CD8-positive, alpha-beta memory T cell (primary cell): Measurements from ENCODE around the gene NDUFAF2. TPM values are rescaled to one million over a fixed set of nuclear protein-coding genes. Genes with fewer than 3 reads are reported as not detected.
"Not testable (repeated sequence)": the region's sequence is repeated elsewhere in the genome, so short reads cannot be mapped to it uniquely, and the experiment has no call there.

ENCODE experiments used
- CTCF ChIA-PET: fragments of 350-600 bp; sonication (Branson Sonifier 250); formaldehyde crosslinking; loops from one replicate; lab custom pipeline; 2021; ENCODE audit warnings: antibody characterized with exemption; lab: Charles Lee
- POLR2A ChIA-PET: fragments of 350-600 bp; sonication (Branson Sonifier 250); formaldehyde crosslinking; loops from one replicate; lab custom pipeline; 2021; ENCODE audit warnings: antibody characterized with exemption; lab: Charles Lee
- DNase-seq, 5 donors: peaks; one replicate each; pipeline versions ENCODE4 v3.0.0 to v3.0.0-alpha.2; 2020 to 2022; ENCODE audit warnings: mixed read lengths in 1 of 5
- H3K27ac ChIP-seq: one replicate; pipeline ENCODE4 v1.7.0; 2013; ENCODE audit warnings: low read depth, mild to moderate bottlenecking, low read length, moderate library complexity
- H3K27me3 ChIP-seq: 2 replicates; pipeline ENCODE4 v1.7.0; 2013; ENCODE audit warnings: low read length, mild to moderate bottlenecking; ENCODE audit not compliant: insufficient read depth, poor library complexity, severe bottlenecking
- H3K36me3 ChIP-seq: 2 replicates; pipeline ENCODE4 v1.7.0; 2013; ENCODE audit warnings: mild to moderate bottlenecking, low read length, moderate library complexity; ENCODE audit not compliant: insufficient read depth
- H3K4me1 ChIP-seq: 2 replicates; pipeline ENCODE4 v1.7.0; 2013; ENCODE audit warnings: mild to moderate bottlenecking, low read length, moderate library complexity; ENCODE audit not compliant: insufficient read depth
- H3K4me3 ChIP-seq: 2 replicates; pipeline ENCODE4 v1.7.0; 2013; ENCODE audit warnings: mild to moderate bottlenecking, low read length
- H3K9me3 ChIP-seq: 2 replicates; pipeline ENCODE4 v1.7.0; 2013; ENCODE audit warnings: mild to moderate bottlenecking, low read length
- H3K27ac Mint-ChIP-seq, 8 donors: one replicate each; pipeline ENCODE4 v1.8.0; 2020 to 2021; ENCODE audit warnings: mixed read lengths in 8 of 8, mild to moderate bottlenecking in 6 of 8, inconsistent platforms in 3 of 8, moderate library complexity in 3 of 8
- H3K27me3 Mint-ChIP-seq, 2 donors: one replicate each; pipeline ENCODE4 v1.8.0; 2020 to 2021; ENCODE audit warnings: mixed read lengths in 2 of 2, mild to moderate bottlenecking in 1 of 2, moderate library complexity in 1 of 2
- H3K36me3 Mint-ChIP-seq, 3 donors: one replicate each; pipeline ENCODE4 v1.8.0; 2020 to 2021; ENCODE audit warnings: mixed read lengths in 3 of 3, inconsistent platforms in 1 of 3, mild to moderate bottlenecking in 1 of 3
- H3K4me1 Mint-ChIP-seq, 3 donors: one replicate each; pipeline ENCODE4 v1.8.0; 2020 to 2021; ENCODE audit warnings: mixed read lengths in 3 of 3, inconsistent platforms in 1 of 3, mild to moderate bottlenecking in 1 of 3
- H3K4me3 Mint-ChIP-seq, 7 donors: one replicate each; pipeline ENCODE4 v1.8.0; 2020 to 2021; ENCODE audit warnings: mixed read lengths in 7 of 7, mild to moderate bottlenecking in 6 of 7, moderate library complexity in 4 of 7, inconsistent platforms in 2 of 7
- H3K9me3 Mint-ChIP-seq, 5 donors: one replicate each; pipeline ENCODE4 v1.8.0; 2020 to 2022; ENCODE audit warnings: mixed read lengths in 5 of 5, mild to moderate bottlenecking in 3 of 5, moderate library complexity in 2 of 5, inconsistent platforms in 1 of 5
- polyA plus RNA-seq: library from polyadenylated mRNA; unstranded; fragments of 300-500 nt; fragmentation: Illumina TruSeq; gene quantifications from one replicate; pipeline ENCODE4 v1.2.3, GENCODE V29; 2021
- total RNA-seq, 2 experiments: library from RNA; stranded (reverse); gene quantifications; one replicate each; pipeline ENCODE4 v1.2.3, GENCODE V29; 2021

Gene NDUFAF2
- total and polyA plus RNA-seq, 3 experiments from 2014 or later, result 37.7 to 46.8 (median 43.9) TPM

- CTCF ChIA-PET, result no interaction called here
- Mint-ChIP-seq H3K27me3 (peaks cover 0 to 37% of the 10 kb centered on the region in 2 donors), H3K9me3 (peaks cover 0 to 2% (median 0%) of the 10 kb centered on the region in 5 donors), H3K27ac (no peak overlapping the region), H3K4me1 (peaks cover 8 to 12% (median 9%) of the 10 kb centered on the region in 3 donors), H3K4me3 (no peak overlapping the region), H3K36me3 (peaks cover 0 to 8% (median 3%) of the 10 kb centered on the region in 3 donors)
- Histone ChIP-seq H3K36me3 (no peaks in the 10 kb centered on the region), H3K4me3 (no peak overlapping the region), H3K27ac (no peak overlapping the region), H3K4me1 (no peaks in the 10 kb centered on the region), H3K27me3 (no peaks in the 10 kb centered on the region), H3K9me3 (no peaks in the 10 kb centered on the region)
- POLR2A ChIA-PET, result no interaction called here
- DNase-seq, result no peak
Measured at GRCh38 chr5:61184708-61185107, 239.7 kb downstream of the NDUFAF2 start.

GRCh38 chr5:61186634-61187033 is 241.6 kb downstream of the NDUFAF2 start:
- H3K4me3 ChIP-seq, result no peak overlapping the region
- CTCF ChIA-PET, result no interaction called here

DNA sequence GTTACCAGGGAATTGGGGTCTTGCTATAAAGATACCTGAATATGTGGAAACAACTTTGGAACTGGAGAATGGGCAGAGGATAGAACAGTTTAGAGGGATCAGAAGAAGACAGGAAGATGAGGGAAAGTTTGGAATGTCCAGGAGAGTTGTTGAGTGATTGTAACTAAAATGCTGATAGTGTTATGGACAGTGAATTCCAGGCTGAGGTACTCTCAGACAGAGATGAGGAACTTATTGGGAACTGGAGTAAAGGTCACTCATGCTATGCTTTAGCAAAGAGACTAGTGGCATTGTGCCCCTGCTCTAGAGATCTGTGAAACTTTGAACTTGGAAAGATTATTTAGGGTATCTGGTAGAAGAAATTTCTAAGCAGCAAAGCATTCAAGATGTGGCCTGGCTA is 242.3 kb downstream of the NDUFAF2 start:
- H3K36me3 Mint-ChIP-seq, H3K4me1 Mint-ChIP-seq, H3K9me3 ChIP-seq, H3K27ac Mint-ChIP-seq, DNase-seq, H3K4me1 ChIP-seq, H3K4me3 ChIP-seq, H3K27me3 ChIP-seq, CTCF ChIA-PET, H3K9me3 Mint-ChIP-seq, H3K4me3 Mint-ChIP-seq, POLR2A ChIA-PET, H3K27ac ChIP-seq, H3K36me3 ChIP-seq: not testable (repeated sequence)
- peaks cover 7 to 34% of the 10 kb centered on the region in 2 donors for H3K27me3 Mint-ChIP-seq

More at GRCh38 chr5:61186634-61187033, 241.6 kb downstream of the NDUFAF2 start:
- Mint-ChIP-seq H3K4me3 (no peak overlapping the region), H3K4me1 (no peaks in the 10 kb centered on the region), H3K27me3 (peaks cover 7 to 35% of the 10 kb centered on the region in 2 donors), H3K36me3 (peaks cover 0 to 8% (median 3%) of the 10 kb centered on the region in 3 donors), H3K27ac (no peak overlapping the region), H3K9me3 (peaks cover 0 to 2% (median 0%) of the 10 kb centered on the region in 5 donors)
- no peaks in the 10 kb centered on the region for H3K9me3 ChIP-seq
- H3K27ac ChIP-seq, result no peak overlapping the region
- no peaks in the 10 kb centered on the region for H3K4me1 ChIP-seq
- POLR2A ChIA-PET, result no interaction called here
- no peak for DNase-seq
- no peaks in the 10 kb centered on the region for H3K36me3 ChIP-seq
- no peaks in the 10 kb centered on the region for H3K27me3 ChIP-seq

GRCh38 chr5:61187826-61188225 is 242.8 kb downstream of the NDUFAF2 start:
- DNase-seq, CTCF ChIA-PET, H3K4me1 Mint-ChIP-seq, POLR2A ChIA-PET, H3K36me3 Mint-ChIP-seq, H3K27ac ChIP-seq, H3K4me3 Mint-ChIP-seq, H3K9me3 Mint-ChIP-seq, H3K4me3 ChIP-seq, H3K27me3 ChIP-seq, H3K27ac Mint-ChIP-seq, H3K4me1 ChIP-seq, H3K36me3 ChIP-seq, H3K9me3 ChIP-seq: not testable (repeated sequence)
- H3K27me3 Mint-ChIP-seq, result peaks cover 7 to 34% of the 10 kb centered on the region in 2 donors

- Mint-ChIP-seq H3K4me1 (no peaks in the 10 kb centered on the region), H3K36me3 (peaks cover 0 to 12% (median 2%) of the 10 kb centered on the region in 3 donors), H3K9me3 (peaks cover 6 to 19% (median 12%) of the 10 kb centered on the region in 5 donors), H3K27ac (no peak overlapping the region), H3K27me3 (peaks cover 12 to 62% of the 10 kb centered on the region in 2 donors), H3K4me3 (no peak overlapping the region)
- POLR2A ChIA-PET, result no interaction called here
- Histone ChIP-seq H3K9me3 (no peaks in the 10 kb centered on the region), H3K4me1 (no peaks in the 10 kb centered on the region), H3K27me3 (peaks cover 4% of the 10 kb centered on the region), H3K4me3 (no peak overlapping the region), H3K27ac (no peak overlapping the region), H3K36me3 (no peaks in the 10 kb centered on the region)
- CTCF ChIA-PET, result no interaction called here
- DNase-seq, result no peak
Measured at GRCh38 chr5:61198606-61199005, 253.6 kb downstream of the NDUFAF2 start.

GRCh38 chr5:61200582-61201155 is 255.7 kb downstream of the NDUFAF2 start:
- H3K9me3 ChIP-seq, result no peaks in the 10 kb centered on the region
- peaks cover 0 to 12% (median 4%) of the 10 kb centered on the region in 3 donors for H3K36me3 Mint-ChIP-seq
- ChIA-PET POLR2A (no interaction called here), CTCF (no interaction called here)
- H3K4me3 Mint-ChIP-seq, result no peak overlapping the region
- H3K4me1 Mint-ChIP-seq, result no peaks in the 10 kb centered on the region
- H3K9me3 Mint-ChIP-seq, result peaks cover 8 to 24% (median 15%) of the 10 kb centered on the region in 5 donors
- H3K4me3 ChIP-seq, result no peak overlapping the region
- no peaks in the 10 kb centered on the region for H3K36me3 ChIP-seq
- DNase-seq, result no peak
- H3K4me1 ChIP-seq, result no peaks in the 10 kb centered on the region
- no peak overlapping the region for H3K27ac ChIP-seq
- H3K27ac Mint-ChIP-seq, result no peak overlapping the region
- H3K27me3 ChIP-seq, result peaks cover 4% of the 10 kb centered on the region
- peaks cover 12 to 63% of the 10 kb centered on the region in 2 donors for H3K27me3 Mint-ChIP-seq

DNA sequence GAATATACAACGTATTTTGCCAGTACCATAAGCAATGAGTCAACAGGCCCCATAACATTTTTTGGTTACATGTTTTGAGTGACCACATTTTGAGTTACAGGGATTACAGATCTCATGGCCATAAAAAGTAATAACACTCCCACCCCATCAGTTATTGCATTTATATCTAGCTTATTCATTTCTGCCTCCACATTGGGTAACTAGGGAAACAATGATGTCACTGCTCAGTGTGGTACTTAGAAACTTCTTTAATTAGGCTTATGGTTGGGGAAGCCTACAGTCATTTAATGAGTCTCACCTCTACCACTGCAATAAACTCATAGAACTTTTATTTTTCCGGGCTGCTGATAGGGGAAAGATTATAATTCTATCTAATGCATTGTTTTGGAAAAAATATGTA is 257.2 kb downstream of the NDUFAF2 start:
- no peaks in the 10 kb centered on the region for H3K4me1 Mint-ChIP-seq
- Histone ChIP-seq H3K4me3 (no peak overlapping the region), H3K4me1 (no peaks in the 10 kb centered on the region), H3K9me3 (no peaks in the 10 kb centered on the region), H3K36me3 (no peaks in the 10 kb centered on the region), H3K27ac (no peak overlapping the region), H3K27me3 (peaks cover 4% of the 10 kb centered on the region)
- H3K9me3 Mint-ChIP-seq, result peaks cover 11 to 24% (median 16%) of the 10 kb centered on the region in 5 donors
- H3K27me3 Mint-ChIP-seq, result peaks cover 12 to 61% of the 10 kb centered on the region in 2 donors
- CTCF ChIA-PET, result no interaction called here
- H3K4me3 Mint-ChIP-seq, result no peak overlapping the region
- H3K36me3 Mint-ChIP-seq, result peaks cover 0 to 12% (median 4%) of the 10 kb centered on the region in 3 donors
- H3K27ac Mint-ChIP-seq, result no peak overlapping the region
- DNase-seq, result no peak
- POLR2A ChIA-PET, result no interaction called here
